ENCODE data around the gene FPR3.

- TF ChIP-seq POLR2A (IDR thresholded peaks at IDR 0.05) (no peak), CTCF (IDR thresholded peaks at IDR 0.05) (no peak)
These were observed 28.0 kb downstream of the FPR3 start for GRCh38 chr19:51822946-51823345.
